Gastrocnemius medialis (tissue), 4 donors: ENCODE data around the gene HMGCLL1.

Experiments
- CTCF ChIP-seq, 5 experiments: fragments of 450-650 bp in 3 of 5; fragments of 200-600 bp in 2 of 5; sonication (generic) in 2 of 5; IDR thresholded peaks in 4 of 5; conservative IDR thresholded peaks in 1 of 5; 1 replicate in 4 of 5; 2 replicates in 1 of 5; pipeline ENCODE4 v1.5.1; 2016 to 2019; ENCODE audit warnings: antibody characterized with exemption in 5 of 5, mild to moderate bottlenecking in 3 of 5, moderate library complexity in 3 of 5
- POLR2A ChIP-seq, 2 donors: fragments of 450-650 bp; IDR thresholded peaks; one replicate each; pipeline ENCODE4 v1.6.1; 2017; ENCODE audit warnings: antibody characterized with exemption in 2 of 2, mild to moderate bottlenecking in 2 of 2, moderate library complexity in 2 of 2

- peak in 4 of 5 experiments; percentile 17 to 37 (median 32) for TF ChIP-seq CTCF (IDR thresholded peaks at IDR 0.05 in 4 of 5, conservative IDR thresholded peaks at IDR 0.05 in 1 of 5)
- no peak for TF ChIP-seq POLR2A (IDR thresholded peaks at IDR 0.05)
Measured at GRCh38 chr6:55445648-55446204, 133.3 kb downstream of the HMGCLL1 start.
